HG03060 (cell line): ENCODE data around the gene USP5.
"Not testable (repeated sequence)": the region's sequence is repeated elsewhere in the genome, so short reads cannot be mapped to it uniquely, and the experiment has no call there.

ENCODE experiments used
- ATAC-seq: cut with Tn5 transposase; IDR thresholded peaks from one replicate; pipeline ENCODE4 v1.9.1; 2021; ENCODE audit warnings: low read depth, moderate number of reproducible peaks; ENCODE audit not compliant: unreplicated experiment

Gene USP5

DNA sequence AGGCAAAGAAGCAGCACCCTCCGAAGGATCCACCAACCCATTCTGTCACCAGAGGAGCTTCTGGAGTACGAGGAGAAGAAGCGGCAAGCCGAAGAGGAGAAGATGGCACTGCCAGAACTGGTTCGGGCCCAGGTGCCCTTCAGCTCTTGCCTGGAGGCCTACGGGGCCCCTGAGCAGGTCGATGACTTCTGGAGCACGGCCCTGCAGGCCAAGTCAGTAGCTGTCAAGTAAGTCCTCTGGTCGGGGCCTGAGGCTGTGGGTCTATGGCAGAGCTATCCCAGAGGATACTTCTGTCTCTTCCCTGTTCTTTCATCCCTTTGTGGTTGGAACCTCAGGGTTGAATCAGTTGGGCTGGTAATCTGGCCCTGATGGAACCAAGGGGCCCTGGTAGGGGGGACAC, 9.4 kb downstream of the USP5 start:
- no peak for ATAC-seq

DNA sequence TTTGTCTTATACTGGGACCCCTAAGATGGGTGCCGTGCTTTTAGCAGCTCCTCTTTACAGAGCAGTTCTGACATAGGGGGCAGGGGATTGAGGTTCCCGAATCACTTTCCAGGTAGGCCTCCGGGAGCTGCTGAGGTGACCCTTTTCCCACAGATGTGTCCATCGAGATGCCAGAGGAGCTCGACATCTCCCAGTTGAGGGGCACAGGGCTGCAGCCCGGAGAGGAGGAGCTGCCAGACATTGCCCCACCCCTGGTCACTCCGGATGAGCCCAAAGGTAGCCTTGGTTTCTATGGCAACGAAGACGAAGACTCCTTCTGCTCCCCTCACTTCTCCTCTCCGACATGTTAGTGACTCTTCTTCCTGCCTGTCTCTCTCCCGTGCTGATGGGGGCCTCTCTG, 11.1 kb downstream of the USP5 start:
- no peak for ATAC-seq

DNA sequence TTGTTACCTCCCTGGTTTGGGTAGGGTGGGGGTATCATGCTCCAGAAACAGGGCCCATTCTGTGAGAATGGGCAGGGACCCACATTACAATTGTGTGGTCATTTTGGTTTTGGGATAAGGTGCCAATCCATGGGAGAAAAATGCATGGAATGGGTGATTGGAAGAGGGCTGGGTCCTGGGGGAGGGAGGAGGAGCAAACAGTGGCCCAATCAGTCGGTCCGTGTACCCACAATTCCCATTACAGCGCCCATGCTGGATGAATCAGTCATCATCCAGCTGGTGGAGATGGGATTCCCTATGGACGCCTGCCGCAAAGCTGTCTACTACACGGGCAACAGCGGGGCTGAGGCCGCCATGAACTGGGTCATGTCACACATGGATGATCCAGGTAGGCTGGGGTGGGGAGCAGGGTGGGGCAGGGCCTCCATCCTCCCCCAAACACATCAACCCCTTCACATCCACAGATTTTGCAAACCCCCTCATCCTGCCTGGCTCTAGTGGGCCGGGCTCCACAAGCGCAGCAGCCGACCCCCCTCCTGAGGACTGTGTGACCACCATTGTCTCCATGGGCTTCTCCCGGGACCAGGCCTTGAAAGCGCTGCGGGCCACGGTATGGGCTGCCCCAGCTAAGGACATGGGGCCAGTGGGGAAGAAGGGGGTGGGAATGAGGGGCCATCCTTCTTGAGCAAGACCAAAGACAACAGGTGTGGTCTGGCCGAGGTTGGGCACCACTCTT, 11.8 kb downstream of the USP5 start:
- no peak for ATAC-seq

DNA sequence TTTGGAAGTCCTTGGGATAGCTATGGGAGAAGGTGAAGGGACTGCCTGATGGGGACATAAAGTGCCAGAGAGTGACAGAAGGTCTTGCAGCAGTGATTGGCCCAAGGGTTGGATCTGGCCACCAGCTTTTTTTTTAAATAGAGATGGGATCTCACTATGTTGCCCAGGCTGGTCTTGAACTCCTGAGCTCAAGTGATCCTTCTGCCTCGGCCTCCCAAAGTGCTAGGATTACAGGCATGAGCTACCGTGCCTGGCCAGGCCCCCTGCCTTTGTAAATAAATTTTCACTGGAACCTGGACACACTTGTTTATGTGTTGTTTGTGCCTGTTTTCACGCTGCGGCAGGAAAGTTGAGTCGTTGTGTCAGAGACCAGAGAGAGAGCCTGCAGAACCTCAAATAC, 13.4 kb downstream of the USP5 start:
- not testable (repeated sequence) for ATAC-seq

DNA sequence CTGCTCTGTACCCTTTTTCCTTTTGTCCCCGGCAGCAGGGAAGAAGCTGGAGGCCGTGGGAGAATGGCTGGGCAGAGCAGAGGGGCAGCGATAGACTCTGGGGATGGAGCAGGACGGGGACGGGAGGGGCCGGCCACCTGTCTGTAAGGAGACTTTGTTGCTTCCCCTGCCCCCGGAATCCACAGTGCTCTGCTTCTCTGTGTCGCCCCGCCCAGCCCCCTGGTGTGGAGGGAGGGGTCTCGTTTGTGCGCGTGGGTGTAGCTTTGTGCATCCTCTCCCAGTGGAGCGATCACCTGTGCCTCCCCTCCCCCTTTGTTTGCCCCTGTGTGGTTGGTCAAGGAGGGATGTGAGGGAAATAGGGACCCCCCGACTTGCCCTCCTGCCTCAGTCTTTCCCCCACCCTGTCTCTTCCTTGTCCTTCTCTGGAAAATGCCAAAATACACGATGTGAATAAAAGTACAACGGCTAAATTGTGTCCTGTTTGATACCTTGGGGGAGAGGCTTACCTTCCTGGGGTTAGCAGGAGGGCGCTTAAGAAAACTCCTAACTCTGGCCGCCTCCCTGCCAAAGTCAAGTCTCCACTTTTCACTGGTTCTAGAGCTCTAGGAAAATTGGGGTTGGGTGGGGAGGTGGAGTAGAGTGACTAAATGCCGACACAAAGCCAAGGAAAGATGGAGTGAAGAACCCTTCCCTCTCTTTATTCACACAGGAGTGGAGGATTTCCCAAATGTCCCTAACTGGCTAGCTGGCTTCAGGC, 14.4 kb downstream of the USP5 start:
- no peak for ATAC-seq

DNA sequence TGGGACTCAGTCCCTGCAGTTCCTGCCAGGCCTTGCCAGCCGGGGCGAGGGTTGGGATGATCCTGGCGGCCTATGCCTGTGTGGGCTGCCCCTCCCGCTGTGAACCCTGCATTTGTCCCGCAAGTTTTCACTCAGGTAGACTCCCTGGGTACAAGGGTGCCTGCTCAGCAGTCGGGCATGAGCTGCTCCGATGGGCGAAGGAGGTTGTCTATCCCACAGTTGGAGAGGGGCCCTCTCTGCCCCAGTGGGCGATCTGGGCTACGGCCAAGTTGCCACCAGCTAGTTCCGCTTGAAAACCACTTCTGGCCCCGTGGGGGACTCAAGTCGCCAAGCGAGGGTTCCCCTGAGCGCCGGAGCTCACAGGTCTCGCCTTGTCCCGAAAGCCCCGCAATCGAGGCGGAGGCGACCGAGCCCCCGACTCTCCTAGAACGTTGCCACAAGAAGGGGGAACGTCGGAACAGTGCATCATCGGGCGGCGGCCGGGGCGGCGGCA, 15.0 kb downstream of the USP5 start:
- ATAC-seq, result no peak

DNA sequence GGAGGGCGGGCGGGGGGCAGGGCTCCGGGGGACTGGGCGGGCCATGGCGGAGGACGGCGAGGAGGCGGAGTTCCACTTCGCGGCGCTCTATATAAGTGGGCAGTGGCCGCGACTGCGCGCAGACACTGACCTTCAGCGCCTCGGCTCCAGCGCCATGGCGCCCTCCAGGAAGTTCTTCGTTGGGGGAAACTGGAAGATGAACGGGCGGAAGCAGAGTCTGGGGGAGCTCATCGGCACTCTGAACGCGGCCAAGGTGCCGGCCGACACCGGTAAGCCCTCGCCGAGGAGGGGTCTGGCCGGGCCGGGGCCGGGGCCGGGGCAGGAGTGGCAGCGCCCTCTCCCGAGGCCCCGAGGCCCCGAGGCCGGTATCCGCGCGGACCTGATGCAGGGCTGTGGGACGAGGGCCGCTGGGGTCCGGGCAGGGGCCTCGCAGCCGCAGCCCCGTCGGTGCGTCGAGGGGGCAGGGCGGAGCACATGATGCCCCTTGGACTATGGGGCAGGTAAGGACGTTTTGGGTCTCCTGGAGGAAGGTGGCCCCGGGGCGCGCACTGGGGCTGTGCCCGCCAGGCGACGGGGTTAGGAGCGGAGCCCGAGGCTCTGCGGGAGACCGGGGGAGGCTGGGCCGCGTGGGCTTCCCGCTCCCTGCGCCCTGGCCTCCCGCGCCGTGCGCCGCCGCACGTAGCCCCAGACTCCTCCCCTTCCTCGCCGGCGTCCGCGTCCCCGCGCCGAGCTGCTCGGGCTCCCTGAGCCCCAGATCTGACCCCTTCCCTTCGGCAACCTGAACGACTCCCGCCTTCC, 15.7 kb downstream of the USP5 start, which contains the start of gene TPI1:
TPI1 (plus strand) TSS at position 119 of the 798 bp plus-strand sequence; CDS start at position 155, 36 bp downstream.
- no peak for ATAC-seq

DNA sequence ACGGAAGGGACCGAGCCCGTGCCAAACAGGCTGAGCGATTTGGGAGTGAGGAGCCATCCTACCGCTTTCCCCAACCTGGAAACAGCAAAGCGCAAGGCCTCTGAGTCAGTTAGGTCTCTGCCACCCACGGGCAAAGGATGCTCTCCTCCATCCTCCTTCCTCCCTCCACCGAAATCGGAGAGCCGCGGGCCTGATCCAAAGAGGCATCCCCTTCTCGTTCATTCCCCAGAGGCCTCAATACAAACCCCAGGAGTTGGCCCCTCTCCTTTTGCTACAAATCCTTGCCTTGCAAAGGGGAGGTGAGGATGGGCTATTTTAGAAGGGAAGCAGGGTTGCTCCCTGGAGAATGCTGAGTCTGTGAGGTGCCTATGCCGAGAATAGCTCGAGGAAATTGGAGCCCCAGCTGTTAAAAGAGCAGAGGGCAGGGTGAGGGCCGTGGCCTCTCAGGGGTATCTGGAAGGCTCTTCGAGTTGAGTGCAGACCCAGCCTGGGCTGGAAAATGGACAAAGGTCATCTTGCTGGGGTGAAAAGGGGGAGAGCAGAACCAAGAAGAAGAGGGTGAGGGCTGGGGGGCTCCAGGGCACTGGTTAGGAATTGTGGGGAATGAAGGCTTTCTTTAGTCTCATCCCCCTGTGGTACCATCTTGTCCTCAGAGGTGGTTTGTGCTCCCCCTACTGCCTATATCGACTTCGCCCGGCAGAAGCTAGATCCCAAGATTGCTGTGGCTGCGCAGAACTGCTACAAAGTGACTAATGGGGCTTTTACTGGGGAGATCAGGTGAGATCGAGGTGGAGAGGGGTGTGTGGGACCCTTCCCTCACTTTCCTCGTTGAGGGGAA, 16.5 kb downstream of the USP5 start:
- no peak for ATAC-seq

DNA sequence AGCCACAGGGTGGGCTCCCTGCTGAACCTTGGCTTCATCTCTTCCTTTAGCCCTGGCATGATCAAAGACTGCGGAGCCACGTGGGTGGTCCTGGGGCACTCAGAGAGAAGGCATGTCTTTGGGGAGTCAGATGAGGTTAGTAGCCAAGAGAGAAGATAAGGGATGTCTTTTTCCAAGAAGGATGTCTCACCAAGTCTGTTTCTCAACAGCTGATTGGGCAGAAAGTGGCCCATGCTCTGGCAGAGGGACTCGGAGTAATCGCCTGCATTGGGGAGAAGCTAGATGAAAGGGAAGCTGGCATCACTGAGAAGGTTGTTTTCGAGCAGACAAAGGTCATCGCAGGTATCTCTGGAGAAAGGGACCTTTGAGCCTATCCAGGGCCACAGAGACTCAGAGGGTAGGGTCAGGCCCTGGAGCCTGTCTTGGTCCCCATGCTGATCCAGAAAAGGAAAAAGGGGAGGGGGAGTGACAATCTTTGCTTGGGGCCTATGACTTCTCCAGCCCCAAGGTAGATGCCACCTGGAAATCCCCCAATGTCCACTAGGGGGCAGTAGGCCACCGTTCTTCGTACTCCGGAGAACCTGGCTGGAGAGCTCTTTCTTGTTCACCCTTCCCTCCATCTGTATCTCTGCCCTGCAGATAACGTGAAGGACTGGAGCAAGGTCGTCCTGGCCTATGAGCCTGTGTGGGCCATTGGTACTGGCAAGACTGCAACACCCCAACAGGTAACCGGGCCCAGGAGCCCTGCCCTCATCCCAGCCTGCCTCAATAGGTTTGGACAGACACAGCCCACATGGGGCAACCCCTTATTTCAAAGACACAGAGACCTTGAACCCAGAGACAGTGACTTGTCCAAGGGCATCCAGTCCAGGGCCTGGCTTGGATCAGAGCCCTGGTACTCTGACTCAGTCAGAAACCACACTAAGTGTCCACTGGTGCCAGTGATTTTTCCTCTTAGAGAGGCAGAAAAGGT, 17.4 kb downstream of the USP5 start:
- ATAC-seq, result no peak

DNA sequence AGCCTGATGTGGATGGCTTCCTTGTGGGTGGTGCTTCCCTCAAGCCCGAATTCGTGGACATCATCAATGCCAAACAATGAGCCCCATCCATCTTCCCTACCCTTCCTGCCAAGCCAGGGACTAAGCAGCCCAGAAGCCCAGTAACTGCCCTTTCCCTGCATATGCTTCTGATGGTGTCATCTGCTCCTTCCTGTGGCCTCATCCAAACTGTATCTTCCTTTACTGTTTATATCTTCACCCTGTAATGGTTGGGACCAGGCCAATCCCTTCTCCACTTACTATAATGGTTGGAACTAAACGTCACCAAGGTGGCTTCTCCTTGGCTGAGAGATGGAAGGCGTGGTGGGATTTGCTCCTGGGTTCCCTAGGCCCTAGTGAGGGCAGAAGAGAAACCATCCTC, 18.4 kb downstream of the USP5 start:
- not testable (repeated sequence) for ATAC-seq

DNA sequence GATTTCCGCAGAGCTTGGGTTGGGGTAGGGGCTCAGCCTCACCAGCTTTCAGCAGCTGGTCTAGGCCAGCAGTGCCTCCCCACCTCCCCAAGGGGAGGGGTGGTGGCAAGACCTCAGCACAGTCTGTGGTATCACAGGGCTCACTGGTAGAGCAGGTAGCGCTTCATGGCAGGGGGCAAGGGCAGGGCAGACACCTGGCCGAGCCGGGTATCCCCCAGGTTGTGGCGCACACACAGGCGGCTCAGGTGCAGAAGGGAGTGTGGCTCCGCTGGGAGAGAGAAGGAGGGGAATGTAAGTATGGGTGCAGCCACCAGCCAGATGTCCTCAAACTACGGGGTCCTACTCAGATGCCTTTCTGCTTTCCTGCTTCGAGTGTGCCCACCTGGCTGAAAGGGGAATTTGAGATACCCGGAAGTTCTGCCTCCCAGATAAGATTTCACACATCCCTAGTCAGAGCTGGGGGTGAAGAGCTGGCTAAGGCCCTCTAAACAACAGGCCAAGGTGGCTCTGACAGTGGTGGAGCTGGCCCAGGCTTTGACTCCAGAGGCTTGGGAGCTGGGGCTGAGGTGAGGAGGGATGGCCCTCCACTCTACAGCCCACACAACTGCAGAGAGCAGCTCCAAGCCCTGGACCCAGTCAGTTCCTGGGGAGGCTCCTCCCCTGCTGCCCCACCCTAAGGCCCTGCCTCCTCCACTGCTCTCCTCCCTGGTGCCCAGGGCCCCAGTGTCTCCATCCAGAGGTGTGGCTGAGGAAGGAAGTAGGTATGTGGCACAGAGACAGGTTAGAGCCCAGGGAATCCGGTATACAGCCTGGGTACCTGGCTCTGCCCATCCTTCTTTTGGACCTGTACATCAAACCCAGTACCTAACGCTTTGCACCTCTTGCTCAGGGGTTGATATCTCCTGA, 19.4 kb downstream of the USP5 start:
- no peak for ATAC-seq

DNA sequence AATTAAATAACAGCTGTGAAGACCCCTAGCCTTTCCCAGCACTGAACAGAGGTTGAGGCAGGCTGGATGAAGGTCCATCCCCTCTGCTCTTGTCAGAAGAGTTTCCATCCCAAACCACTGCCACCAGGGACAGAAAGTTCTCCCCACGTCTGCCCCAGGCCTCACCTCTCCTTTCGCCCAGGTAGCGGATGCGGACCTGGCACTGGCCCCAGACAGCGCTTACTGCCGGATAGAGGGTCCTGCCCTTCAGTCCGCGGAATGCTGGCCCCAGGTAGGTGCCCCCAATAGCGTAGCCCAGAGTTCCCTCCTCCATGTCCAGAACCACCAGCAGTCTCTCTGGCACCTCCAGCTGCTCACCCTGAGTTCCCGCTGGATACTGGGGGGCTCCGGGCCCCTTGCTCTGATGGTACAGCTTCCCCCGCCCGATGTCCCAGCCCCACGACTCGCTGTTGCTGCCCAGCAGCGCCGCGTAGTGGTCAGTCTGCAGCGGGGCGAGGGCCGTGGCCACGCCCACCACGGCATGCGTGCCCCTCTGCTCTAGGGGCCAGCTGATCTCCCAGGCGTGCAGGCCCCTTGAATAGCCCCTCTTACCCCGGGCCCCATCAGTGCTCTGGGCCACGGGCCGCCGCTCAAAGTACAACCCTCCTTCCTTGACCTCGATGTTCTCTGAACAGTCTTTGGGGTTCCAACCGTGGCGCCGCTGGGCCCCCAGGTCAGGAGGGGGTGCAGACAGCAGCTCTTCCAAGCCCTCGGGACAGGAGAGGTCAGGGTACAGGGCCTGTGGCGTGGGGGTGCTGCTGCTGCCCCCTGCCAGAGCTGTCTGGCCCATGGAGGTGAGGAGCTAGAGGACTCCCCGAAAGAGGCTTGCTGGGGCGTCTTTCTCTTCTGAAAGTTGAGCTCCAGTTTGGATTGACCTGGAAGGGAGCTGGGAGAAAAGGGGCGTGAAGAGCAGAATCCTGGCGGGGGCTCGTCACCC, 20.4 kb downstream of the USP5 start:
- no peak for ATAC-seq

DNA sequence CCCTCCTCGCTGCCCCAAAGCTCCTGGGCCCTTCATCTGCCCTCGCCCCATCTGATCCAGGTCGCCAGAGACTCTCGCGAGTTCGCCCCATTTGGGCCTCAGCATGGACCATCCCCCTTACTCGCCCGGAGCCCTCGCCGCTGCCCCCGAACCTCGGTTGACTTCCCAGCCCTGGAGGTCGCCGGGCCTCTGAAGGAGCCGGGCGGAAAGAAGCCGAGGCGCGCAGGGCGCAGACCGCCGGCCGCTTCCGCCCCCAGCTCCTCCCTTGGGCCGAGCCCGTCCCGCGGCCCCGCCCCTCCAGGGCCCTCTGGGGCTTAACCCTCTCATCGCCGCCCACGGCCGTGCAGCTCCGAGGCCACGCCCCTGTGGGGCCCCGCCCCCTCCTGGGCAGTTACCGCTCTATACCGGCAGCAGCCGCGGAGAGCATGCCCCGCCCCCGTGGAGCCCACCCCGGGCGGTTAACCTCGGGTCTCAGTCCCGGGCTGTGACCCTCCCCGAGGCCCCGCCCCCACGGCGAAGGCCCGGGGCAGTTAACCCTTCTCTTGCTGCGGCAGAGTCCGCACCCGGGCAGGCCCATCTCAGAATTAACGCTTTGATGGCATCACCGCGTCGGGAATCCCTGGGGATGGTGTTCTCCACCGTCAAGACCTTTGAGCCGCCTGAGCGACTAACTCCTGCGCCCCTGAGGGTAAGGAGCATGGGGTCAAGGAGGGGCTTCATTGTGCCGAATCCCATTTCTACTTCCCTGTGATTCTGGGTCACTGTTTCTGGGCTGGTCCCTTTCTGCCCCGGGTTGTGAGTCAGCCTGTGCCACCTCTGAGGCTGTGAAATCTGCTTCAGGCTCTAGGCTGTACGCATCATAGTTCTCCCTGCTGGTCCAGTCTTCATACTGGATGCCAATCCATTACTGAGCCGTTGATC, 21.4 kb downstream of the USP5 start, which contains the start of gene SPSB2:
SPSB2 (minus strand) TSS at position 210 of the 921 bp plus-strand sequence. CDS start 402 bp downstream, outside the sequence.
- ATAC-seq, result peak; percentile 43

DNA sequence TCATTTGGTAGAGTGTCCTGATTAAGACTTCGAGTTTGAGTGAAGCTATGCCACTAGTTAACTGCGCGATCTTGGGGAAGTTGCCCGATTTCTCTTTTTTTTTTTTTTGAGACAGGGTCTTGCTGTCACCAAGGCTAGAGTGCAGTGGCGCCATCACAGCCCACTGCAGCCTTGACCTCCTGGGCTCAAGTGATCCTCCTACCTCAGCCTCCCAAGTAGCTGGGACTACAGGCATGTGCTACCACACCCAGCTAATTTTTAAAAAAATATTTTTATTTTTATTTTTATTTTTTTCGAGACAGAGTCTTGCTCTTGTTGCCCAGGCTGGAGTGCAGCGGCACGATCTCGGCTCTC, 22.0 kb downstream of the USP5 start:
- not testable (repeated sequence) for ATAC-seq

DNA sequence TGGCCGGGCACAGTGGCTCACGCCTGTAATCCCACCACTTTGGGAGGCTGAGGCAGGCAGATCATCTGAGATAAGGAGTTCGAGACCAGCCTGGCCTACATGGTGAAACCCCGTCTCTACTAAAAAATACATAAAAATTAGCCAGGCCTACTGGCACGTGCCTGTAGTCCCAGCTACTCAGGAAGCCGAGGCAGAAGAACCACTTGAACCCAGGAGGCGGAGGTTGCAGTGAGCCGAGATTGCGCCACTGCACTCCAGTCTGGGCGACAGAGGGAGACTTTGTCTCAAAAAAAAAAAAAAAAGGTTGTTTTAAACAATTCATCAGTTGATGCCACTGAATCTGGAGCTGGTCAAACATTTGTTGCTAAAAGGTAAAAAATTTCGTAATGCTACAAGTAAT, 27.9 kb downstream of the USP5 start:
- not testable (repeated sequence) for ATAC-seq

DNA sequence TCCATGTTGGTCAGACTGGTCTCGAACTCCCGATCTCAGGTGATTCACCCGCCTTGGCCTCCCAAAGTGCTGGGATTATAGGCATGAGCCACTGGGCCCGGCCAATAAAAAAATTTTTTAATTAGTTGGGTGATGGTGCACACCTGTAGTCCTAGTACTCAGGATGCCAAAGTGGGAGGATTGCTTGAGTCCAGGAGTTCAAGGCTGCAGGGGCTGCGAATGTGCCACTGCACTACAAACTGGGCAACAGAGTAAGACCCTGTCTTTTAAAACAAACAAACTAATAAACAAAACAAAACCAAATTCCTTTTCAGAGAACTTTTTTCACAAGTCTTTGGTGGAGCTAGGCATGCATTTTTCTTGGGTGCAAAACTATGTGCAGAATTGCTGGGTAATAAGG, 31.3 kb downstream of the USP5 start:
- no peak for ATAC-seq
